ENCODE results near the gene PFDN2. TPM values are rescaled to one million over a fixed set of nuclear protein-coding genes. Genes with fewer than 3 reads are reported as not detected.
A peak's percentile ranks its signal among the peaks of the same experiment; 100 is the strongest.
"Not testable (repeated sequence)": the region's sequence is repeated elsewhere in the genome, so short reads cannot be mapped to it uniquely, and the experiment has no call there.

PFDN2 gene
- total and polyA plus RNA-seq, 12 donors, result 33.6 to 452 (median 57.1) TPM

- no peaks in the 10 kb centered on the region for H3K9me3 ChIP-seq (replicated peaks in 1 of 3)
- intact Hi-C loops (cut with DNase I), result no loop called here
- 85 to 91% (median 88%) methylated on average over 3 of the region's 3 CpGs for WGBS, 4 donors
- no peak for DNase-seq
- H3K4me3 ChIP-seq, result no peak overlapping the region
- peak overlapping the region in 1 of 5 donors; percentile 100 for H3K27ac ChIP-seq
- H3K4me1 ChIP-seq (replicated peaks in 1 of 2), result peaks cover 27 to 44% of the 10 kb centered on the region in 2 donors
- no peak for TF ChIP-seq CTCF (IDR thresholded peaks at IDR 0.05)
- no peak for TF ChIP-seq POLR2A (IDR thresholded peaks at IDR 0.05)
- no peaks in the 10 kb centered on the region for H3K27me3 ChIP-seq
- H3K36me3 ChIP-seq (replicated peaks in 1 of 2), result peaks cover 0 to 59% of the 10 kb centered on the region in 2 donors
These were observed 3.3 kb upstream of the PFDN2 start for GRCh38 chr1:161121042-161121650.

GRCh38 chr1:161119092-161119903 is 1.5 kb upstream of the PFDN2 start:
- intact Hi-C loops (cut with DNase I), result no loop called here
- Histone ChIP-seq H3K9me3 (replicated peaks in 1 of 3) (no peaks in the 10 kb centered on the region), H3K4me3 (peak overlapping the region in 1 of 4 donors; percentile 85), H3K4me1 (replicated peaks in 1 of 2) (peaks cover 30 to 57% of the 10 kb centered on the region in 2 donors), H3K27me3 (no peaks in the 10 kb centered on the region), H3K36me3 (replicated peaks in 1 of 2) (peaks cover 0 to 46% of the 10 kb centered on the region in 2 donors), H3K27ac (peak overlapping the region; percentile 91 to 100 (median 95))
- TF ChIP-seq CTCF (IDR thresholded peaks at IDR 0.05) (peak in 5 of 6 experiments; percentile 25 to 61 (median 54)), POLR2A (IDR thresholded peaks at IDR 0.05) (peak; percentile 9 to 83)
- peak; percentile 80 to 92 (median 88) for DNase-seq
- WGBS, 4 donors, result 26 to 29% (median 27%) methylated on average over 10 of the region's 10 CpGs

GRCh38 chr1:161115961-161116360 is 1.9 kb downstream of the PFDN2 start:
- WGBS, 4 donors, result 72 to 90% (median 83%) methylated on average over 4 to 6 of the region's 6 CpGs

GRCh38 chr1:161115132-161115711 is 2.6 kb downstream of the PFDN2 start:
- no peaks in the 10 kb centered on the region for H3K27me3 ChIP-seq
- WGBS, 4 donors, result 83 to 93% (median 86%) methylated on average over 12 of the region's 12 CpGs
- no peaks in the 10 kb centered on the region for H3K9me3 ChIP-seq (replicated peaks in 1 of 3)
- peaks cover 0 to 6% of the 10 kb centered on the region in 2 donors for H3K36me3 ChIP-seq (replicated peaks in 1 of 2)
- H3K4me1 ChIP-seq (replicated peaks in 1 of 2), result peaks cover 27 to 61% of the 10 kb centered on the region in 2 donors
- intact Hi-C loops (cut with DNase I), result no loop called here
- H3K4me3 ChIP-seq, result no peak overlapping the region
- no peak for DNase-seq
- H3K27ac ChIP-seq, result no peak overlapping the region
- TF ChIP-seq CTCF (IDR thresholded peaks at IDR 0.05) (no peak), POLR2A (IDR thresholded peaks at IDR 0.05) (no peak)

More at GRCh38 chr1:161115961-161116360, 1.9 kb downstream of the PFDN2 start:
- intact Hi-C loops (cut with DNase I); H3K27ac ChIP-seq; H3K4me3 ChIP-seq; H3K27me3 ChIP-seq; DNase-seq; H3K9me3 ChIP-seq (replicated peaks in 1 of 3): not testable (repeated sequence)
- H3K4me1 ChIP-seq (replicated peaks in 1 of 2), result peaks cover 30 to 69% of the 10 kb centered on the region in 2 donors
- H3K36me3 ChIP-seq (replicated peaks in 1 of 2), result peaks cover 0 to 13% of the 10 kb centered on the region in 2 donors

All from adrenal gland (tissue), 12 donors.